Measurements from ENCODE around the gene FKBP2.

The FKBP2 gene

GRCh38 chr11:64240435-64241240 lies at the start of gene FKBP2:
FKBP2 (plus strand) TSS chr11:64241095; CDS start chr11:64242388, 1,293 bp downstream.
- DNase-seq: peak; percentile 95 to 97

- DNase-seq: no peak
These were observed 48.5 kb upstream of the FKBP2 start for GRCh38 chr11:64192434-64192833.

- no peak for DNase-seq
These were observed 44.3 kb upstream of the FKBP2 start for GRCh38 chr11:64196626-64197025.

- DNase-seq: no peak
These were observed 42.4 kb upstream of the FKBP2 start for GRCh38 chr11:64198511-64198910.

GRCh38 chr11:64201543-64201942 lies 39.4 kb upstream of the FKBP2 start:
- DNase-seq: no peak

- no peak for DNase-seq
These were observed 37.9 kb upstream of the FKBP2 start for GRCh38 chr11:64202992-64203391.

- no peak for DNase-seq
These were observed 37.3 kb upstream of the FKBP2 start for GRCh38 chr11:64203421-64204079.

- DNase-seq: no peak
These were observed 36.8 kb upstream of the FKBP2 start for GRCh38 chr11:64204080-64204440.

GRCh38 chr11:64204464-64204989 lies 36.4 kb upstream of the FKBP2 start:
- peak; percentile 80 to 82 for DNase-seq

- DNase-seq: peak; percentile 55 to 60
These were observed 34.2 kb upstream of the FKBP2 start, which contains the start of gene FERMT3 for GRCh38 chr11:64206457-64207255. FERMT3 (plus strand) TSS chr11:64206721; CDS start chr11:64207365, 644 bp downstream.

GRCh38 chr11:64207256-64208085 lies 33.4 kb upstream of the FKBP2 start:
- DNase-seq: peak; percentile 76 to 80

- DNase-seq: no peak
These were observed 32.7 kb upstream of the FKBP2 start for GRCh38 chr11:64208086-64208795.

- DNase-seq: no peak
These were observed 31.9 kb upstream of the FKBP2 start for GRCh38 chr11:64208796-64209562.

- no peak for DNase-seq
These were observed 31.4 kb upstream of the FKBP2 start for GRCh38 chr11:64209563-64209843.

GRCh38 chr11:64210301-64211020 lies 30.4 kb upstream of the FKBP2 start:
- DNase-seq: no peak

GRCh38 chr11:64211181-64211872 lies 29.6 kb upstream of the FKBP2 start:
- DNase-seq: no peak

- no peak for DNase-seq
These were observed 24.0 kb upstream of the FKBP2 start for GRCh38 chr11:64216879-64217278.

- DNase-seq: no peak
These were observed 22.1 kb upstream of the FKBP2 start for GRCh38 chr11:64218628-64219353.

GRCh38 chr11:64219354-64219684 lies 21.6 kb upstream of the FKBP2 start:
- DNase-seq: no peak

Measured in activated CD4-positive, alpha-beta T cell treated with anti-CD3 and anti-CD28 coated beads, Interleukin-2, amount 50 U/mL, for 4 hours (primary cell).